ENCODE data around the gene HTRA2.

HTRA2 gene

DNA sequence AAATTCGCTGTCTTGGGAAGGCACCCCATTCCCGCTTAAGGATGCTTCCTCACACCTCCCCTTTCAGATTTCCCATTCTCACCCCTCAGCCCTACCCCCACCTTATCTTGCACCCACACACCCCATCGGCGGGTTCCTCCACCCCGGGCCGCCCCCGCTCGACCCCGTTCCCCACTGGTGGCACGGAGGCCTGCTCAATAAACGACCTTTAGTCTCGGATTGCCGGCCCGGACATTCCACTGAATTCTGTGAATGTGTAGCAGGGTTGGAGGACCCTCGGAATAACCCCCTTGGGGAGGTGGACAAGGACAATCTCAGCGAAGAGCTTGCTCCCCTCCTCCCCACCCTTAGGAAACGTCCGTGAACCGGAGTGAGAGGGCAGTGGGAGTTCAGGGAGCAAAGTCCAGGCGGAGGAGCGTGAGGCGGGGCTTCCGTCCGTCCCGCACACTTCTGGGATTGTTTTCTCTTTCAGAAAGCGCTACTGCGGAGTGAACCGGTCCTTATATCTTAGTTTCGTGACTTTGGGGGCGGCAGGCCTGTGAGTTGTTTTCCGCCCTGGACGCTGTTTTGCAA lies 27.5 kb upstream of the HTRA2 start:
- H3K4me3 ChIP-seq (ENCODE audit: low read depth, low read length) = peak overlapping the region; percentile 59
- TF ChIP-seq, protein P1, sequence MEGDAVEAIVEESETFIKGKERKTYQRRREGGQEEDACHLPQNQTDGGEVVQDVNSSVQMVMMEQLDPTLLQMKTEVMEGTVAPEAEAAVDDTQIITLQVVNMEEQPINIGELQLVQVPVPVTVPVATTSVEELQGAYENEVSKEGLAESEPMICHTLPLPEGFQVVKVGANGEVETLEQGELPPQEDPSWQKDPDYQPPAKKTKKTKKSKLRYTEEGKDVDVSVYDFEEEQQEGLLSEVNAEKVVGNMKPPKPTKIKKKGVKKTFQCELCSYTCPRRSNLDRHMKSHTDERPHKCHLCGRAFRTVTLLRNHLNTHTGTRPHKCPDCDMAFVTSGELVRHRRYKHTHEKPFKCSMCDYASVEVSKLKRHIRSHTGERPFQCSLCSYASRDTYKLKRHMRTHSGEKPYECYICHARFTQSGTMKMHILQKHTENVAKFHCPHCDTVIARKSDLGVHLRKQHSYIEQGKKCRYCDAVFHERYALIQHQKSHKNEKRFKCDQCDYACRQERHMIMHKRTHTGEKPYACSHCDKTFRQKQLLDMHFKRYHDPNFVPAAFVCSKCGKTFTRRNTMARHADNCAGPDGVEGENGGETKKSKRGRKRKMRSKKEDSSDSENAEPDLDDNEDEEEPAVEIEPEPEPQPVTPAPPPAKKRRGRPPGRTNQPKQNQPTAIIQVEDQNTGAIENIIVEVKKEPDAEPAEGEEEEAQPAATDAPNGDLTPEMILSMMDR (IDR thresholded peaks at IDR 0.05; ENCODE audit: low read depth, low read length) = no peak

DNA sequence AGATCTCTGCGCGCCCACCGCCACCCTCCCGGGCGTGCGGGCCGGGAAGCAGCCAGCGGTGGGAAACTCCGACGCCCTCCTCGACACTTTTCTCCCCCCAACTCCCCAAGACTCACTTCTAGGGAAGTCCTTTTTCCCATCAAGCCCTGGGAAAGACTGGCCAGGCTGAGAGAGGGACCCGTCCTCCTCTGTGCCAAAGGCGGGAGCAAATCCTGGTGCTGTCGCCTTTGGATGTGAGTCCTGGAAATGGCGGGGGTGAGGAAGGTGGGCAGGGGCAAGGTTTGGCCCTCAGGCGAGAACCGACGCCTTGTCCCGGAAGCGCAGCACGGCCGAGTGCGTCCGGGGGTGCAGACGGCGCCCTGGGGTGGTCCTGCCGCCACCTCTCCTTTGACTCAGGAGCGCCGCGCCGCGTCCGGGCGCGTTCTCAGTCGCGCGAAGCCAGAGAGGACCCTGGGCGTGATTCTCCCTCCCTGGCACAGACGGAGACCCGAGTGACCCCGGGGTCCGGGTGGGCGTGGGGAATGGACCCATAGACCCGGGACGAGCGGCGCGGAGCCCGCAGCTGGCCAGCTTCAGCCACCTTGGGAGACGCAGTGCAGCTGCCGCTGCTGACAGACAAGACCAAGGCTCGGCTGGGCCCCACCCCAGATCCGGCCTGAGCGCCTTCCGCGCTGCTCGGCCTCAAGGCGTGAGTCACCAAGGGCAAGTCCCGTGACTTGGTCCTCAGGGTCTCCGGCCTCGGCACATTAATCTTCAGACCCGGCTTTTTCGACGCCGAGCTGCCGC lies 26.8 kb upstream of the HTRA2 start:
- TF ChIP-seq, protein P1 (IDR thresholded peaks at IDR 0.05; ENCODE audit: low read depth, low read length) = no peak
- H3K4me3 ChIP-seq (ENCODE audit: low read depth, low read length) = peak overlapping the region; percentile 59

DNA sequence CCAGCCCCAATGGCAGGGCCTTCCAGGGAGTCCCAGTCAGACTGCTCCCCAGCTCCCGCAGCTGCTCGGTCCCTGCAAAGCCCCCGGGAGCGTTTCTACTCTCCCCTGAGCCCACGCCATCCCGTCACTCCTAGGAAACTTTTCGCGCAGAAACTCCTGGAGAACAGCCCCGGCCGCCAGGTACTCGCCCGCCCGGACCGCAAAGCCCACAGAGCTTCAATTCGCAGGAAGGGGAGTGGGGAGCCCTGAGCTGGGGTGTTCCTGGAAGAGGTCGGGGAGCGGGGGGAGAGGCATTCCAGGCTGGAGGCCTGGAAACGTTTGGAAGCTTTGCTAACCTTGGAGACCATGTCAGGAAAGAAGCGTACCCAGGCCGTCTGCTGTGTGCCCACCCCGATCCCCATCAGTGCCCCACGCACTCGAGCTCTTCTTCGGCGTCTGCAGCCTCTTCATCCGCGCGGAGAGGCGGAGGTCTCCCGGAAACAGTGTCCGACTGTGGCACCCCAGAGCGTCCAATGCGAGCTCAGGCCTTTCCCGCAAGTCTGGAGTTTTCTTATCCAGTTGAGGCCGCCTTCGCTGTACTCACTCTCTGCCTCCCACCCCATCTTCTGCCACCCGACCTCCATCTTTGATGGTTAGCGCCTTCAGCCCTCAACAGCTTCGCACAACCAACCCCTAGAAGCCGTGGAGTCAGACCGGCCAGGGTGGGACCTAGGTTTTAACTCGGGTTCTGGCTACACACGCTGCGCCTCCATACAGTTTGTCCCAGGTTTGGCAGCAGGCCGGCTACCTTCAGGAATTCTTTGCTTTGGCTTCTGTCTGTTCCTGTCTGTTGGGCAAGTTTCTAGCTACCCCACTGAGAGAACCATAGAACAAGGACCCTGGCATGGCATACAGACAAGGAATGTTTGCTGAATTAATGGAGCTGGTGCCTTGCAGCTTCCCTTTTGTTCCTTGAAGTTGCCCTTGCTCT lies 25.9 kb upstream of the HTRA2 start:
- TF ChIP-seq, protein P1 (IDR thresholded peaks at IDR 0.05; ENCODE audit: low read depth, low read length) = no peak
- peak overlapping the region; percentile 59 for H3K4me3 ChIP-seq (ENCODE audit: low read depth, low read length)

DNA sequence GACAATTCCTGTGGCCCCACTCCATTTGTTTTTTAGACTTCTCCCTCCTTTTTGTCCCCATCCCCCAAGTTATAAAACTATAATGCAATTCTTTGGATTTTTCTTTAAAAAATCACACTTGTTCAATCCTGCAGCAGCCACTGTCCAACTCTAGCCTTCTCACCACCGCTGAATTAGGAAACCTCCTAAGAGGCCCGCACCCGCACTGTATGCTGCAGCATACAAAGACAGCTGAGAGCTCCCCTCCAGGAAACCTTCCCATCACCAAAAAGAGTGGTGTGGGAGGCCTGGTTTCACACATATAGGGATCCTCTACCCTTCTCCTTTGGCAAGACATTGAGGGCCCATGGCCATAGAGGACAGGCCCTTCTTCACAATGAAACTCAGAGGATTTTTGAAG lies 25.1 kb upstream of the HTRA2 start:
- H3K4me3 ChIP-seq (ENCODE audit: low read depth, low read length) = no peak overlapping the region
- TF ChIP-seq, protein P1 (IDR thresholded peaks at IDR 0.05; ENCODE audit: low read depth, low read length) = no peak

DNA sequence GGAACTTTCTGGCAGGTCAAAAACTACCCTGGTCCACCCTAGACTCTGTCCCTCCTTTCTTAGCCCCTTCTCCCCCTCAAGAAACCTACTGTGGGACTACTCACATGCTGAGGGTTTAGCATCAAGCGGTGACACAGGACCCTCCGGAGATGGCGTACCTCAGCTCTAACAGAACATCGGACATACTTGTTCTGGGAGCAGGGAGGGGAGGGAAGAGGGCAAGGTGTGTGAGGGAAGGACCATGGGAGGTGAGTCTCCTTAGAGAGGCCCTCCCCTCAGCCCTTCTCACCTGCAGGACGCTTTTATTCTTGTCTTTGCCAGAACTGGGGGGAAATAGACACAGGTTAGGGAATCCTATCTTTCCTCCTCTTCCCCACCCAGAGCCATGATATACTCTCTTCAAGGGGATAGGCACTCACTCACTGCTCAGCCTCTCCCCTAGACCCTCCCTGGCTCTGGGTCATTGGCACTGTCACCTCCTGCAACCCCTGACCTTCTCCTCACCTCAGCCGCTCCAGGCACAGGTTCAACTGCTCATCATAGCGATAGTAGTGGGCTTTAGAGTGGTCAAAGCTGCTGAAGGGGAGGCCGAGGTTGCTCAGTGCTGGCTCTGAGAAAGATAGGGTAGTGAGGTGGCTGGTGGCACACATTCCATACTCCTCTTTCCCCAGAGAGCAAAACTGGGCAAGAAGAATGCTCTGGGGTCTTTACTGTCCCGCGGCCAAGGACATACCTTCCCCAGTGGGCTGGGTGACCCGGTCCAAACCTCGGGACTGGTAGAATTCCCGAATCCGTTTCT lies 24.1 kb upstream of the HTRA2 start:
- TF ChIP-seq, protein P1 (IDR thresholded peaks at IDR 0.05; ENCODE audit: low read depth, low read length) = no peak
- H3K4me3 ChIP-seq (ENCODE audit: low read depth, low read length) = peak overlapping the region; percentile 25

DNA sequence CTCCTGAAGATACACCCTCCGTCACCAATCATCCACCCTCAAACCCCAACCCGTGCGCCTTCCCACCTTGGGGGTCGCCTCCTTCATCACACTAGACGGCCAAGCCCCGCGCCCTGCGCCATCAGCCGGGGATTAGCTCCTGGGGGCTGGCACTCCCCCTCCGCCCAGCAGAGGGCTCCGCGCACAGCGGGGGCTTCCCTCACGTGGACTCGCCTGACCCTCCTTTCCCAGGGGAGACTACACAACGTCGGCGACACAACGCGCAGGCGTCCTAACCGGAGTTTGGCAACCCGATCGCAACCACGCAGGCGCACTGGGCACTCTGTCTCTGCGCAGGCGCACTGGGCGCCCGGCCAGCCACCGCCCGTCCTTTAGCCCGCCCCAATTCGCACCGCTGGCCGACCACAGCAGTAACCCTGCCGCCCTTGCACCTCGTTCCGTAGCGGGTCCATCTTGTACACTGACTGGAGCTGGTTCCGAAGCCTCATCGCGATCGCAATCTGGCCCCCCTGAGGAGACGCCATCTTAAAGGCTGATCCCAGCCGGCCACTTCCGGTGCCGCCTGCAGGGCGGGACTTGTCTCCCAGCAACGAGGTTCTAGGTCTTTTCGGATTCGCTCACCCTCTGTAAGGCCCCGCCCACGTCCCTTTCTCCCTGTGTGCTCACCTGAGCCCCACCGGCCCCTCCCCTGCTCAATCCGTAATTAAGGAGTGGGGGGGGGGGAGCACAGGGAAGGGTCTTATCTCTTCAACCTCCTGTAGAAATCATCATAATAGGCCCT lies 22.4 kb upstream of the HTRA2 start, which contains the start of gene PCGF1:
Gene PCGF1 (minus strand): TSS at position 551 of the 781 bp plus-strand sequence. CDS start 27 bp downstream, at position 524.
- TF ChIP-seq, protein P1 (IDR thresholded peaks at IDR 0.05; ENCODE audit: low read depth, low read length) = 0 out of 2 replicates have a peak, but pooled peaks have one; percentile 9
- peak within 1 kb of the TSS; percentile 87 for H3K4me3 ChIP-seq (ENCODE audit: low read depth, low read length)
